ENCODE results near the gene TOMM6.

- TF ChIP-seq CTCF (conservative IDR thresholded peaks at IDR 0.05; ENCODE audit: low read length) (no peak), EZH2phosphoT487 (IDR thresholded peaks at IDR 0.05; ENCODE audit: borderline replicate concordance, low read depth, low read length) (no peak)
These were observed 20.2 kb upstream of the TOMM6 start for GRCh38 chr6:41767112-41767833.

Data from OCI-LY7 (cell line).